Thoracic aorta (tissue), 2 donors: Measurements from ENCODE around the gene RTN4RL2. TPM values are rescaled to one million over a fixed set of nuclear protein-coding genes. Genes with fewer than 3 reads are reported as not detected.

Experiments used
- ATAC-seq: fragments of 150-250 bp; one replicate; pipeline ENCODE4 v1.8.0; 2017; ENCODE audit warnings: low read depth; ENCODE audit not compliant: insufficient number of reproducible peaks, low FRiP score
- DNase-seq: peaks from one replicate; pipeline ENCODE4 v3.0.0-alpha.2; 2020; ENCODE audit warnings: low spot score
- H3K27ac ChIP-seq, 2 donors: fragments of 200-600 bp; sonication (generic); 1 replicate in 1 of 2; 2 replicates in 1 of 2; pipeline ENCODE4 v1.5.1; 2016; ENCODE audit warnings: mild to moderate bottlenecking in 2 of 2, moderate library complexity in 2 of 2
- H3K27me3 ChIP-seq: fragments of 200-600 bp; sonication (generic); replicated peaks from 2 replicates; pipeline ENCODE4 v1.6.0; 2016; ENCODE audit warnings: mild to moderate bottlenecking; ENCODE audit not compliant: insufficient read depth
- H3K36me3 ChIP-seq: fragments of 200-600 bp; sonication (generic); one replicate; pipeline ENCODE4 v1.5.1; 2016
- H3K4me1 ChIP-seq, 2 donors: fragments of 200-600 bp; sonication (generic); 1 replicate in 1 of 2; 2 replicates in 1 of 2; pipeline versions ENCODE4 v1.5.1 to v1.6.0; 2016; ENCODE audit warnings: low read depth in 2 of 2, mild to moderate bottlenecking in 1 of 2; ENCODE audit not compliant: control insufficient read depth in 1 of 2
- H3K4me3 ChIP-seq: fragments of 200-600 bp; sonication (generic); 2 replicates; pipeline ENCODE4 v1.5.1; 2016; ENCODE audit warnings: mild to moderate bottlenecking
- H3K9me3 ChIP-seq: fragments of 200-600 bp; sonication (generic); 2 replicates; pipeline ENCODE4 v1.5.1; 2016
- CTCF ChIP-seq: fragments of 200-600 bp; sonication (generic); IDR thresholded peaks from one replicate; pipeline ENCODE4 v1.5.1; 2019; ENCODE audit warnings: antibody characterized with exemption
- total RNA-seq, 2 donors: library from RNA; depleted of rRNA; stranded (reverse); fragments of >200 nt; gene quantifications; one replicate each; pipeline versions ENCODE4 v1.1.0 to v1.2.3, GENCODE V29; 2016

The RTN4RL2 gene
- total RNA-seq, 2 donors from 2014 or later = 0.35 TPM; not detected in 1

GRCh38 chr11:57446055-57446454 is 14.3 kb upstream of the RTN4RL2 start:
- H3K4me3 ChIP-seq = no peak overlapping the region
- no peaks in the 10 kb centered on the region for H3K36me3 ChIP-seq

GRCh38 chr11:57453543-57454177 is 6.7 kb upstream of the RTN4RL2 start:
- ATAC-seq = no peak

More at GRCh38 chr11:57446055-57446454, 14.3 kb upstream of the RTN4RL2 start:
- Histone ChIP-seq H3K27me3 (no peaks in the 10 kb centered on the region), H3K9me3 (no peaks in the 10 kb centered on the region), H3K4me1 (no peaks in the 10 kb centered on the region), H3K27ac (no peak overlapping the region)
- DNase-seq (no peak), ATAC-seq (no peak)
- no peak for TF ChIP-seq CTCF

GRCh38 chr11:57456960-57457642 is 3.2 kb upstream of the RTN4RL2 start:
- H3K36me3 ChIP-seq = no peaks in the 10 kb centered on the region
- DNase-seq = peak; percentile 73
- H3K4me3 ChIP-seq = peak overlapping the region; percentile 73
- peak; percentile 98 for TF ChIP-seq CTCF
- H3K9me3 ChIP-seq = no peaks in the 10 kb centered on the region
- no peak for ATAC-seq
- peaks cover 26 to 33% of the 10 kb centered on the region in 2 donors for H3K4me1 ChIP-seq
- peaks cover 16% of the 10 kb centered on the region for H3K27me3 ChIP-seq
- no peak overlapping the region for H3K27ac ChIP-seq

More at GRCh38 chr11:57453543-57454177, 6.7 kb upstream of the RTN4RL2 start:
- no peak for DNase-seq
- H3K9me3 ChIP-seq = no peaks in the 10 kb centered on the region
- no peak for TF ChIP-seq CTCF
- H3K27ac ChIP-seq = no peak overlapping the region
- no peaks in the 10 kb centered on the region for H3K36me3 ChIP-seq
- no peak overlapping the region for H3K4me3 ChIP-seq
- H3K27me3 ChIP-seq = peaks cover 2% of the 10 kb centered on the region
- H3K4me1 ChIP-seq = peaks cover 12 to 18% of the 10 kb centered on the region in 2 donors

GRCh38 chr11:57457643-57458023 is 2.7 kb upstream of the RTN4RL2 start:
- ATAC-seq = no peak

More at GRCh38 chr11:57457643-57458023, 2.7 kb upstream of the RTN4RL2 start:
- DNase-seq = no peak
- Histone ChIP-seq H3K4me3 (peak overlapping the region; percentile 73), H3K4me1 (peaks cover 26 to 33% of the 10 kb centered on the region in 2 donors), H3K9me3 (no peaks in the 10 kb centered on the region), H3K27ac (no peak overlapping the region), H3K36me3 (no peaks in the 10 kb centered on the region), H3K27me3 (peaks cover 16% of the 10 kb centered on the region)
- no peak for TF ChIP-seq CTCF
